HEK293 (cell line): ENCODE results near the gene FMN1.

Experiments
- CTCF ChIA-PET: fragments of 350-600 bp; formaldehyde crosslinking; extraction: SDS; loops from one replicate; lab custom pipeline; 2021; ENCODE audit warnings: antibody characterized with exemption; lab: Yijun Ruan, JAX
- POLR2A ChIA-PET: fragments of 300-600 bp; formaldehyde crosslinking; extraction: SDS; loops from one replicate; lab custom pipeline; 2020; ENCODE audit warnings: antibody characterized with exemption, inconsistent platforms; lab: Yijun Ruan, JAX
- H3K27ac ChIP-seq: fragments of 200-500 bp; sonication (Bioruptor generic); 2 replicates; pipeline ENCODE4 v1.5.1; 2014; ENCODE audit warnings: low read depth, low read length, control low read depth, inconsistent platforms; ENCODE audit errors: extremely low read depth
- H3K36me3 ChIP-seq, 2 experiments: fragments of 200-500 bp in 1 of 2; sonication (Bioruptor generic) in 1 of 2; 1 replicate in 1 of 2; 2 replicates in 1 of 2; pipeline ENCODE4 v1.5.1; 2014 to 2017; ENCODE audit warnings: inconsistent platforms in 2 of 2, low read length in 2 of 2; ENCODE audit not compliant: control insufficient read depth in 2 of 2, insufficient read depth in 1 of 2
- H3K4me1 ChIP-seq: fragments of 200-500 bp; sonication (Bioruptor generic); 2 replicates; pipeline ENCODE4 v1.5.1; 2014; ENCODE audit warnings: mild to moderate bottlenecking, low read length, inconsistent platforms; ENCODE audit not compliant: control insufficient read depth, insufficient read depth
- H3K4me3 ChIP-seq: 2 replicates; pipeline ENCODE4 v1.5.1; 2011; ENCODE audit warnings: low read depth, mild to moderate bottlenecking, control low read depth, low read length, moderate library complexity
- H3K9me3 ChIP-seq: fragments of 200-500 bp; sonication (Bioruptor generic); 2 replicates; pipeline ENCODE4 v1.5.1; 2014; ENCODE audit warnings: low read depth, low read length, inconsistent platforms; ENCODE audit not compliant: control insufficient read depth, insufficient read depth
- GLIS2 ChIP-seq: fragments of 450-650 bp; formaldehyde crosslinking; IDR thresholded peaks from 2 replicates; pipeline ENCODE4 v1.5.1; 2016; ENCODE audit warnings: missing biosample characterization, missing genetic modification characterization
- INSM2 ChIP-seq: fragments of 450-650 bp; formaldehyde crosslinking; IDR thresholded peaks from 2 replicates; pipeline ENCODE4 v1.5.1; 2016; ENCODE audit warnings: missing biosample characterization, missing genetic modification characterization
- MYNN ChIP-seq: fragments of 450-650 bp; formaldehyde crosslinking; IDR thresholded peaks from 2 replicates; pipeline ENCODE4 v1.5.1; 2016; ENCODE audit warnings: missing biosample characterization, missing genetic modification characterization, borderline replicate concordance
- OVOL3 ChIP-seq: fragments of 450-650 bp; formaldehyde crosslinking; IDR thresholded peaks from 2 replicates; pipeline ENCODE4 v1.5.1; 2016; ENCODE audit warnings: missing biosample characterization, missing genetic modification characterization
- SCRT1 ChIP-seq: fragments of 450-650 bp; formaldehyde crosslinking; IDR thresholded peaks from 2 replicates; pipeline ENCODE4 v1.5.1; 2016; ENCODE audit warnings: missing biosample characterization, missing genetic modification characterization, borderline replicate concordance
- SP7 ChIP-seq: fragments of 450-650 bp; formaldehyde crosslinking; IDR thresholded peaks from 2 replicates; pipeline ENCODE4 v1.5.1; 2016; ENCODE audit warnings: missing biosample characterization, missing genetic modification characterization
- ZBTB17 ChIP-seq: fragments of 450-650 bp; formaldehyde crosslinking; IDR thresholded peaks from 2 replicates; pipeline ENCODE4 v1.5.1; 2016; ENCODE audit warnings: missing biosample characterization, missing genetic modification characterization
- ZBTB26 ChIP-seq: fragments of 450-650 bp; formaldehyde crosslinking; optimal IDR thresholded peaks from 2 replicates; pipeline ENCODE3; 2016; ENCODE audit warnings: missing biosample characterization, mild to moderate bottlenecking, missing genetic modification characterization
- ZFP3 ChIP-seq: fragments of 450-650 bp; formaldehyde crosslinking; IDR thresholded peaks from 2 replicates; pipeline ENCODE4 v1.5.1; 2016; ENCODE audit warnings: low read depth, missing biosample characterization, missing genetic modification characterization
- ZFP37 ChIP-seq: fragments of 450-650 bp; formaldehyde crosslinking; IDR thresholded peaks from 2 replicates; pipeline ENCODE4 v1.5.1; 2016; ENCODE audit warnings: missing biosample characterization, missing genetic modification characterization
- ZFP41 ChIP-seq: fragments of 450-650 bp; formaldehyde crosslinking; IDR thresholded peaks from 2 replicates; pipeline ENCODE4 v1.5.1; 2016; ENCODE audit warnings: missing biosample characterization, missing genetic modification characterization, borderline replicate concordance
- ZNF10 ChIP-seq: fragments of 450-650 bp; formaldehyde crosslinking; IDR thresholded peaks from 2 replicates; pipeline ENCODE4 v1.5.1; 2017; ENCODE audit warnings: missing biosample characterization, missing genetic modification characterization
- ZNF114 ChIP-seq: fragments of 450-650 bp; formaldehyde crosslinking; IDR thresholded peaks from 2 replicates; pipeline ENCODE4 v1.5.0; 2017; ENCODE audit warnings: missing biosample characterization, missing genetic modification characterization
- ZNF16 ChIP-seq: fragments of 450-650 bp; formaldehyde crosslinking; IDR thresholded peaks from 2 replicates; pipeline ENCODE4 v1.5.1; 2016; ENCODE audit warnings: low read depth, missing biosample characterization, missing genetic modification characterization
- ZNF211 ChIP-seq: fragments of 450-650 bp; formaldehyde crosslinking; IDR thresholded peaks from 2 replicates; pipeline ENCODE4 v1.5.1; 2016; ENCODE audit warnings: low read depth, missing biosample characterization, missing genetic modification characterization
- ZNF280C ChIP-seq: fragments of 450-650 bp; formaldehyde crosslinking; IDR thresholded peaks from 2 replicates; pipeline ENCODE4 v1.5.1; 2016; ENCODE audit warnings: missing biosample characterization, missing genetic modification characterization
- ZNF48 ChIP-seq: fragments of 450-650 bp; formaldehyde crosslinking; IDR thresholded peaks from 2 replicates; pipeline ENCODE4 v1.5.1; 2016; ENCODE audit warnings: missing biosample characterization, missing genetic modification characterization
- ZNF510 ChIP-seq: fragments of 450-650 bp; formaldehyde crosslinking; IDR thresholded peaks from 2 replicates; pipeline ENCODE4 v1.5.1; 2018; ENCODE audit warnings: mild to moderate bottlenecking, missing genetic modification characterization, missing biosample characterization; ENCODE audit not compliant: insufficient replicate concordance
- ZNF521 ChIP-seq: fragments of 450-650 bp; formaldehyde crosslinking; IDR thresholded peaks from 2 replicates; pipeline ENCODE4 v1.5.1; 2017; ENCODE audit warnings: missing biosample characterization, mild to moderate bottlenecking, missing genetic modification characterization
- ZNF561 ChIP-seq: fragments of 450-650 bp; IDR thresholded peaks from 2 replicates; pipeline ENCODE4 v1.5.1; 2018; ENCODE audit warnings: missing biosample characterization, missing genetic modification characterization, borderline replicate concordance
- ZNF623 ChIP-seq: fragments of 450-650 bp; formaldehyde crosslinking; IDR thresholded peaks from 2 replicates; pipeline ENCODE4 v1.5.1; 2016; ENCODE audit warnings: missing biosample characterization, missing genetic modification characterization
- ZNF626 ChIP-seq: fragments of 450-650 bp; sonication (Bioruptor Pico); formaldehyde crosslinking; IDR thresholded peaks from 2 replicates; pipeline ENCODE4 v1.5.1; 2018; ENCODE audit warnings: missing biosample characterization, missing genetic modification characterization, inconsistent platforms
- ZNF776 ChIP-seq: fragments of 450-650 bp; formaldehyde crosslinking; IDR thresholded peaks from 2 replicates; pipeline ENCODE4 v1.5.0; 2017; ENCODE audit warnings: missing biosample characterization, missing genetic modification characterization, borderline replicate concordance
- ZNF777 ChIP-seq: fragments of 450-650 bp; formaldehyde crosslinking; IDR thresholded peaks from 2 replicates; pipeline ENCODE4 v1.5.1; 2017; ENCODE audit warnings: missing biosample characterization, missing genetic modification characterization, borderline replicate concordance
- ZNF792 ChIP-seq: fragments of 450-650 bp; formaldehyde crosslinking; IDR thresholded peaks from 2 replicates; pipeline ENCODE4 v1.5.1; 2016; ENCODE audit warnings: missing biosample characterization, missing genetic modification characterization
- ZSCAN16 ChIP-seq: fragments of 450-650 bp; formaldehyde crosslinking; IDR thresholded peaks from 2 replicates; pipeline ENCODE4 v1.5.1; 2016; ENCODE audit warnings: missing biosample characterization, missing genetic modification characterization
- TF ChIP-seq, protein P1 (sequence below): fragments of 450-650 bp; formaldehyde crosslinking; IDR thresholded peaks from 2 replicates; pipeline ENCODE4 v1.5.1; 2016; ENCODE audit warnings: missing biosample characterization, missing genetic modification characterization

FMN1 gene

GRCh38 chr15:33153548-33153947, 41.0 kb downstream of the FMN1 start:
- no peaks in the 10 kb centered on the region for H3K9me3 ChIP-seq
- ChIA-PET POLR2A (no interaction called here), CTCF (interaction anchor here (0.9 kb wide), 1 partner anchor 21 kb away, joined by 4 read pairs; no protein-coding TSS in a partner anchor)
- H3K4me1 ChIP-seq = no peaks in the 10 kb centered on the region
- H3K4me3 ChIP-seq = no peak overlapping the region
- H3K36me3 ChIP-seq = no peaks in the 10 kb centered on the region
- no peak overlapping the region for H3K27ac ChIP-seq
- TF ChIP-seq ZNF623 (tag by site-specific recombination) = no peak
- TF ChIP-seq ZSCAN16 (tag by site-specific recombination) = no peak
- no peak for TF ChIP-seq ZNF10 (tag by site-specific recombination)
- TF ChIP-seq INSM2 (tag by site-specific recombination) = no peak
- TF ChIP-seq ZNF792 (tag by site-specific recombination) = no peak
- TF ChIP-seq ZNF521 (tag by site-specific recombination) = no peak
- TF ChIP-seq ZBTB26 (tag by site-specific recombination) = no peak
- TF ChIP-seq MYNN = no peak
- TF ChIP-seq ZNF777 (tag by site-specific recombination) = no peak

DNA sequence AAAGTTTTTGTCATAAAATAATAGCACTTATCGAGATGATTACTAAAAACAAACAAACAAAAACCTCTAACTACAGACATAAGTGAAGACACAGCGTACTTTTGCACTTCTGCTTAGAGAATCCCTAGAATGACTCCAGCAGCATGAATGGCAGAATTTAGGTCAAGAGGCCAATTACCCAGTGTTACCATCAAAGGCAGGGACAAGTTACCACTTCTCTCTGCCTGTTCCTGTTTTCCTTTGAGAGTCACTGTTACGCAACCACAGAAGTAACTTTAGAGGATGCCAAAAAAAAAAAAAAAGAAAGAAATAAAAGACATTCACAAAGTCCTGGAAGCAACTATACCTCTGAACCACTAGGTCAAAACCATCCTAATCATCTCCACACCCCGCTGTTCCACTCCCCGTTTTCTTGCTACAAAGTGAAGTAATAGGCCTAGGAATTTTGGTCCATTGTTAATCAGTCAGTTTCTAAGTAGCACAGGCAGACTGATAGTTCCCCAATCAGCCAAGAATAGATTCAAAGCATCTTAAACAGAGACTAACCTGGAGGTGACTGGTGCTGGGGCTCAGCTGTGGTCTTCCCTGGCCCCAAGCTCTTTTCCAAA, 41.9 kb downstream of the FMN1 start:
- no peaks in the 10 kb centered on the region for H3K4me1 ChIP-seq
- no peak overlapping the region for H3K4me3 ChIP-seq
- no peaks in the 10 kb centered on the region for H3K36me3 ChIP-seq
- ChIA-PET CTCF (no interaction called here), POLR2A (no interaction called here)
- no peaks in the 10 kb centered on the region for H3K9me3 ChIP-seq
- TF ChIP-seq ZFP41 (tag by site-specific recombination) (no peak), ZNF776 (no peak), ZFP3 (no peak)
- H3K27ac ChIP-seq = no peak overlapping the region

- POLR2A ChIA-PET = no interaction called here
- Histone ChIP-seq H3K4me3 (no peak overlapping the region), H3K9me3 (no peaks in the 10 kb centered on the region), H3K36me3 (no peaks in the 10 kb centered on the region), H3K4me1 (no peaks in the 10 kb centered on the region), H3K27ac (no peak overlapping the region)
- CTCF ChIA-PET = interaction anchor here (0.8 to 1.5 kb wide), 3 partner anchors 19 to 64 kb away, joined by 3 to 4 read pairs (median 4); no protein-coding TSS in a partner anchor
- TF ChIP-seq, protein P1, sequence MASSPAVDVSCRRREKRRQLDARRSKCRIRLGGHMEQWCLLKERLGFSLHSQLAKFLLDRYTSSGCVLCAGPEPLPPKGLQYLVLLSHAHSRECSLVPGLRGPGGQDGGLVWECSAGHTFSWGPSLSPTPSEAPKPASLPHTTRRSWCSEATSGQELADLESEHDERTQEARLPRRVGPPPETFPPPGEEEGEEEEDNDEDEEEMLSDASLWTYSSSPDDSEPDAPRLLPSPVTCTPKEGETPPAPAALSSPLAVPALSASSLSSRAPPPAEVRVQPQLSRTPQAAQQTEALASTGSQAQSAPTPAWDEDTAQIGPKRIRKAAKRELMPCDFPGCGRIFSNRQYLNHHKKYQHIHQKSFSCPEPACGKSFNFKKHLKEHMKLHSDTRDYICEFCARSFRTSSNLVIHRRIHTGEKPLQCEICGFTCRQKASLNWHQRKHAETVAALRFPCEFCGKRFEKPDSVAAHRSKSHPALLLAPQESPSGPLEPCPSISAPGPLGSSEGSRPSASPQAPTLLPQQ = no peak
- TF ChIP-seq ZNF211 (tag by site-specific recombination) (no peak), GLIS2 (tag by site-specific recombination) (no peak), ZNF561 (tag by site-specific recombination) (no peak), ZBTB17 (no peak), ZNF48 (tag by site-specific recombination) (no peak), SP7 (tag by site-specific recombination) (no peak), ZFP37 (no peak), SCRT1 (tag by site-specific recombination) (no peak), ZNF16 (tag by site-specific recombination) (no peak), ZNF114 (no peak), ZNF510 (tag by site-specific recombination) (no peak), ZNF280C (tag by site-specific recombination) (no peak), OVOL3 (tag by site-specific recombination) (no peak), ZNF626 (tag by site-specific recombination) (no peak)
Observed at GRCh38 chr15:33150971-33151370, 43.5 kb downstream of the FMN1 start.
